Measurements from ENCODE around the gene RAB31.

DNA sequence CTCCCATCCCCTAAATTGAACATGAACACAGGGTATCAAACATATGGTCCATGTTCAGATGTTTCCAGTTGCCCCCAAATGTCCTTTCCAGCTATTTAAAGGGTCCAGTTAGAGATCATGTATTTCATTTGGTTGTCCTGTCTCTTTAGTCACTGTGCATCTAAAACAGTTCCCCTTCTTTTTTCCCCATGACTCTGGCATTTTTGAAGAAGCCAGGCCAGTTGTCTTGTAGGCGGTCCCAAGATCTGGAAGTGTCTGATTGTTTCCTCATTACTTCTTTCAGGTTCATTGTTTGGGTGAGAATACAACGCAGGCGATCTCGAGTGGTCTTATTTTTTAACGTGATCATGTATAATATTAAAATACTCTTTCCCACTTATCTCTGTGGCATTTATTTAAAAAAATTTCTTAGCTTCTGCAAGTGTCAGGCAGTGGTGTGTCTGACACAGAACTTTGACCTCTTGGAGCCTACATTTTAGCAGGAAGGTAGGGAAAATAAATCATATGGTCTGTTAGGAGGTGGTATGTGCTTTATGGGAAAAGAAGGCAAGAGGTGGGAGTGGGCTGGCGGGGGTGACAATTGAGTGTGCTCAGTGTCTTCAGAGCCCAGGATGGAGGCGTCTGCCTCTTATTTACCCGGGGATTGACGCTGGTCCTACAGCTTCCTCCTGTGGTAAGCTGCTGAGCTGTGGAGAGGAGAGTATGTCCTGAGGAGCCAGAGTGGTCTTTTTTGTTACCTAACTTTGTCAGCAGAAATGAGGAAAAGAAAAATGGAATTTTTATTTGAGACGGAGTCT is 8.1 kb downstream of the RAB31 start:
- TF ChIP-seq, protein P1, sequence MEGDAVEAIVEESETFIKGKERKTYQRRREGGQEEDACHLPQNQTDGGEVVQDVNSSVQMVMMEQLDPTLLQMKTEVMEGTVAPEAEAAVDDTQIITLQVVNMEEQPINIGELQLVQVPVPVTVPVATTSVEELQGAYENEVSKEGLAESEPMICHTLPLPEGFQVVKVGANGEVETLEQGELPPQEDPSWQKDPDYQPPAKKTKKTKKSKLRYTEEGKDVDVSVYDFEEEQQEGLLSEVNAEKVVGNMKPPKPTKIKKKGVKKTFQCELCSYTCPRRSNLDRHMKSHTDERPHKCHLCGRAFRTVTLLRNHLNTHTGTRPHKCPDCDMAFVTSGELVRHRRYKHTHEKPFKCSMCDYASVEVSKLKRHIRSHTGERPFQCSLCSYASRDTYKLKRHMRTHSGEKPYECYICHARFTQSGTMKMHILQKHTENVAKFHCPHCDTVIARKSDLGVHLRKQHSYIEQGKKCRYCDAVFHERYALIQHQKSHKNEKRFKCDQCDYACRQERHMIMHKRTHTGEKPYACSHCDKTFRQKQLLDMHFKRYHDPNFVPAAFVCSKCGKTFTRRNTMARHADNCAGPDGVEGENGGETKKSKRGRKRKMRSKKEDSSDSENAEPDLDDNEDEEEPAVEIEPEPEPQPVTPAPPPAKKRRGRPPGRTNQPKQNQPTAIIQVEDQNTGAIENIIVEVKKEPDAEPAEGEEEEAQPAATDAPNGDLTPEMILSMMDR (IDR thresholded peaks at IDR 0.05), result no peak
- TF ChIP-seq POLR2A (IDR thresholded peaks at IDR 0.05), result no peak
